WI38 (cell line): ENCODE measurements around the gene IRX1.

ENCODE experiments used
- H3K4me3 ChIP-seq: 2 replicates; pipeline ENCODE4 v1.5.1; 2011; ENCODE audit warnings: low read depth, mild to moderate bottlenecking, control low read depth, low read length
- TF ChIP-seq, protein P1 (sequence below): IDR thresholded peaks from 2 replicates; pipeline ENCODE4 v1.5.1; 2012; ENCODE audit warnings: low read depth, mild to moderate bottlenecking, control low read depth, low read length

The IRX1 gene

DNA sequence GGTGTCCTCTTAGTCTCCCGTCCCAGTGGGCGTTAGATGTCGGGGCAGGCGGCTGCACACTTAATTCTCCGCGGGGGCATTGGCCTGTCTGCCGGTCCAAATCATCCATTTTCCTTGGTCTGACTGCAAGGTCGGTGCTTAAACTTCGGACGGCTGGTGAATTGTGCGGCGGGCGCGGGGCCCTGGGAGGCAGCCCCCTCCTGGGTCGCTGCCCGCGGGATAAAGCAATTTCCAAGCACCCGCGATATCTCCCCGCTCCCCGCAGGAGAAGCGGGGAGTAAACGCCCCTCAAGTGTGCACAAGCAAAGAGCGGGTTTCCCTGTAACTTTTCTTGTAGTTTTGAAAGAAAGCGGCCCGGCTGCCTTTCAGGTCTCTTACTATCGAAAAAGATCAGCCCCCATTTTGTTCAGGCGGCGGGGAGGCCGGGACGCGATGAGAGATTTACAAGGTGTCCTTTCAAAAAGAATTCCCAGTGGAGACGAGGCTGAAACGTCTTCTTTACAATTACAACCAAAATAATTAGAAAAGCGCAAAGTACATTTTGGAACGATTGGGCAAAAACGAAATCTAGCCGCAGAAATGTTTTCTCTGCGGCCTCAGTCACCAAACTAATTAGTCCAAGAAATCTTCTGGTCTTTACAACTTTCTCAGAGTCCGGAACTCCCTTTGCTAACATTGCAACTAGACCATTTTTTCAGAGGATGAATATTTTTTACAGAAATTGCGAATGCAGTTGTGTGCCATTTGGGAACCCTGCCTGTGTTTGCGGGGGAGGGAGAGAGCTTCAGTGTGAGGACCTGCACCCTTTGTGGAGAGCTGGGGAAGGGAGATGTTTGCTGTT lies 1.8 kb downstream of the IRX1 start:
- TF ChIP-seq, protein P1, sequence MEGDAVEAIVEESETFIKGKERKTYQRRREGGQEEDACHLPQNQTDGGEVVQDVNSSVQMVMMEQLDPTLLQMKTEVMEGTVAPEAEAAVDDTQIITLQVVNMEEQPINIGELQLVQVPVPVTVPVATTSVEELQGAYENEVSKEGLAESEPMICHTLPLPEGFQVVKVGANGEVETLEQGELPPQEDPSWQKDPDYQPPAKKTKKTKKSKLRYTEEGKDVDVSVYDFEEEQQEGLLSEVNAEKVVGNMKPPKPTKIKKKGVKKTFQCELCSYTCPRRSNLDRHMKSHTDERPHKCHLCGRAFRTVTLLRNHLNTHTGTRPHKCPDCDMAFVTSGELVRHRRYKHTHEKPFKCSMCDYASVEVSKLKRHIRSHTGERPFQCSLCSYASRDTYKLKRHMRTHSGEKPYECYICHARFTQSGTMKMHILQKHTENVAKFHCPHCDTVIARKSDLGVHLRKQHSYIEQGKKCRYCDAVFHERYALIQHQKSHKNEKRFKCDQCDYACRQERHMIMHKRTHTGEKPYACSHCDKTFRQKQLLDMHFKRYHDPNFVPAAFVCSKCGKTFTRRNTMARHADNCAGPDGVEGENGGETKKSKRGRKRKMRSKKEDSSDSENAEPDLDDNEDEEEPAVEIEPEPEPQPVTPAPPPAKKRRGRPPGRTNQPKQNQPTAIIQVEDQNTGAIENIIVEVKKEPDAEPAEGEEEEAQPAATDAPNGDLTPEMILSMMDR = no peak
- H3K4me3 ChIP-seq = no peak overlapping the region

DNA sequence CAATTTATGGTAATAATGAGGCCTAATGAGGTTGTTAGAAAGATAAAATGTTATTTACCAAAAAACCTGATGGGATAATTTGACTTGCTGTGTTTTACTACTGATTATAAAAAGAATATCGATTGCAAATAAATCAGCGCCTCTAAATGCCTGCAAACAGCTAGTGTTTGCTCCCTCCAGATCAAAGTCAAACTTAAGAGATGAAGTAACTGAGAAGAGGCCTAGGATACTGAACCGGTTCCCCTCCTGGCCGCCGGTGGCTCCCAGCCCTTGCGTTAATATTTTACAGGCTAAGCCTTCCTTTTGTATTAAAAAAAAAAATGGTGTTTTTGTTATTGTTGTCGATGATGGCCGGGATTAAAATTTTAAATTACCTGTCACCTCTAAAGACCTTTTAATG lies 2.6 kb downstream of the IRX1 start:
- no peak overlapping the region for H3K4me3 ChIP-seq
- TF ChIP-seq, protein P1 = no peak

DNA sequence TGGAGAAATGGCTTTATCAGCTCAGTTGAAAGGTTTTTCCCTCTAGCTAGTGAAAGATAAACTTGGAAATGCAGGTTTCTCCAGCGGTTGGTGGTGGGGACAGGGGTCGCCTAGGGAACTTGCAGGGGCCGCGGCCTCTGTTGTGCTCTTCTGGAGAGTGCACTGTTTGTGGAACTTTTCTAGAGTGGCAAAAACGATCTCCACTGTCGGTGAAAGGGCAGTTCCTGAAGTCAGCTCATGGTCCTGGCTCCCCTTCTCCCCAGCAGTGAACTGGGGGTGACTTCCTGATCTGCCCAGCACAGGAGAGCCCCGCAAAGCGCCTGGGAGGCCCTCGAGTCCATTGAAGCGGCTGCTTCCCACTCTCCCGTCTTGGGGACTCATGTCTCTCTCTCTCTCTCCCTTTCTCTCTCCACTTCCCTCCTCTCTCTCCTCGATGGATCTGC lies 3.2 kb downstream of the IRX1 start:
- H3K4me3 ChIP-seq = no peak overlapping the region
- TF ChIP-seq, protein P1 = no peak

DNA sequence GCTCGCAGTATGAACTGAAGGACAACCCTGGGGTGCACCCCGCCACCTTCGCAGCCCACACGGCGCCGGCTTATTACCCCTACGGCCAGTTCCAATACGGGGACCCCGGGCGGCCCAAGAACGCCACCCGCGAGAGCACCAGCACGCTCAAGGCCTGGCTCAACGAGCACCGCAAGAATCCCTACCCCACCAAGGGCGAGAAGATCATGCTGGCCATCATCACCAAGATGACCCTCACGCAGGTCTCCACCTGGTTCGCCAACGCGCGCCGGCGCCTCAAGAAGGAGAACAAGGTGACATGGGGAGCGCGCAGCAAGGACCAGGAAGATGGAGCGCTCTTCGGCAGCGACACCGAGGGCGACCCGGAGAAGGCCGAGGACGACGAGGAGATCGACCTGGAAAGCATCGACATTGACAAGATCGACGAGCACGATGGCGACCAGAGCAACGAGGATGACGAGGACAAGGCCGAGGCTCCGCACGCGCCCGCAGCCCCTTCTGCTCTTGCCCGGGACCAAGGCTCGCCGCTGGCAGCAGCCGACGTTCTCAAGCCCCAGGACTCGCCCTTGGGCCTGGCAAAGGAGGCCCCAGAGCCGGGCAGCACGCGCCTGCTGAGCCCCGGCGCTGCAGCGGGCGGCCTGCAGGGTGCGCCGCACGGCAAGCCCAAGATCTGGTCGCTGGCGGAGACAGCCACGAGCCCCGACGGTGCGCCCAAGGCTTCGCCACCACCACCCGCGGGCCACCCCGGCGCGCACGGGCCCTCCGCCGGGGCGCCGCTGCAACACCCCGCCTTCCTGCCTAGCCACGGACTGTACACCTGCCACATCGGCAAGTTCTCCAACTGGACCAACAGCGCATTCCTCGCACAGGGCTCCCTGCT lies 3.8 kb downstream of the IRX1 start:
- TF ChIP-seq, protein P1 = no peak
- H3K4me3 ChIP-seq = no peak overlapping the region

DNA sequence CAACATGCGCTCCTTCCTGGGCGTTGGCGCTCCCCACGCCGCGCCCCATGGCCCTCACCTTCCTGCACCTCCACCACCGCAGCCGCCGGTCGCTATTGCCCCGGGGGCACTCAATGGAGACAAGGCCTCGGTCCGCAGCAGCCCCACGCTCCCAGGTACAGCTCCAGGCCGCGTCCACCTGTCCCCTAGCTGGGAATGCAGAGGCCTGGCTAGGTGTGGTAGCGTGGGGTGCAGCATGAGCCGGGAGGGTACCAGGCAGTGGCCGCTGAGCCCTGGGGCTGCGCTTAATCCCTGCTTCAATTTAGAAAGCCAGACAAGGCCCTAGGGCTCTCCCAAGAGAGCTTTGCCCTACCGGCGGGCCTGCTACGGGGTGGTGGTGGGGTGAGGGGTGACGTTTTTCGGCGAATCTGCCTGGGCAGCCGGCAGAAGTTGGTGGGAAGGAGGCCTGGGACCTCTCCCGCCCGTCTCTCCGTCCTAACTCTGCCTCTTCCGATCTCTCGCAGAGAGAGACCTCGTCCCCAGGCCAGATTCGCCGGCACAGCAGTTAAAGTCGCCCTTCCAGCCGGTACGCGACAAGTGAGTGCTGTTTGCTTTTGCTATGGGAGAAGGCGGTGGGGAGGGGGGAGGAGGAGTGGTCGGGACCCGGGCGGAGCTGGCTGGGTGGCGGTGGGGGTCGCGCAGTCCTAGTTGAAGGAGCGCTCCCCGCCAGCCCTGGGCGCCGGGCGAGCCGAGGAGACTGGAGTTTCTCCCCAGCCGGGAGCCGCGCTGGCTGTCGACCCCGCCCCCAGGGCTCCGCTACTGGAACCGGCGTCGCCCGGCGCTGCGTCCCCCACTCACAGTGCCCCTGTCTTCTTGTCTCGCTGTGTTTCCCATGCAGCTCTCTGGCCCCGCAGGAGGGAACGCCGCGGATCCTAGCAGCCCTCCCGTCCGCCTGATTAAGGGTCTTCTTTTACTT lies 4.8 kb downstream of the IRX1 start:
- TF ChIP-seq, protein P1 = no peak
- no peak overlapping the region for H3K4me3 ChIP-seq

DNA sequence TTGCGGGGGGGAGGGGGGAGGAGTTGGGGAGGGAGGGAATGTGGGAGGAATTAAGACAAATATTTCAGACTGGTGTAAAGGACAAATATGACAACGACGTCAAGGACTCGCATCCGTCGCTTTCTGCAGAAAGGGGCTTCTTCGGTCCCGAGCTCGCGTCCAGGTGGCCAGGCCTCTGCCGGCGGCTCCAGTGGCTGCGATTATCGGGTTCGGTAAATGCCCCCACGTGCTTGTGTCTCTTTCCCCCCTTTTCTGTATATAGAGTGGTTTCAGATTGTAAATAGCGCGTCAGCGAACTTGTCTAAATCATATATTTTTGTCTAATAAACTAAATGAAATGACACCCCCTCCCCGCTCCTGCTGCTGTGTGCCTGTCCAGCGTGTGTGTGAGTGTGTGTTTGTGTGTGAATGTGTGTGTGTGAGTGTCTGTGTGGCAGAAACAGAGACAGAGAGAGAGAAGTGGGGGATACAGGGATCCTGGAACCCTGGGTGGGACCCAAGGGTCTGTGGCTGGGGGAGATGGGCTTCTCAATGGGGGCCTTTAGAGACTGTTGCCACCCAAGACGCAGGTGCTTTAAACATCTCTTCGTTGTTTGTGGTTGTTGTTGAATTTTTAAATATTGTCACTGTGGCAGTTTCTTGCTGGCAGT lies 5.6 kb downstream of the IRX1 start:
- no peak overlapping the region for H3K4me3 ChIP-seq
- TF ChIP-seq, protein P1 = no peak
